Renal pelvis (tissue), 4 donors: ENCODE results near the gene RPTOR. TPM values are rescaled to one million over a fixed set of nuclear protein-coding genes. Genes with fewer than 3 reads are reported as not detected.
"Not testable (repeated sequence)": the region's sequence is repeated elsewhere in the genome, so short reads cannot be mapped to it uniquely, and the experiment has no call there.

ENCODE experiments used
- DNase-seq: peaks from one replicate; pipeline ENCODE4 v3.0.0-alpha.2; 2013
- polyA plus RNA-seq, 3 donors: library from polyadenylated mRNA; unstranded; fragments of 120-200 nt; gene quantifications; one replicate each; pipeline ENCODE4 v1.2.1, GENCODE V29; 2013; ENCODE audit not compliant: insufficient read length in 3 of 3

RPTOR gene
- polyA plus RNA-seq, 3 donors = 20.7 to 25.0 (median 22.9) TPM

DNA sequence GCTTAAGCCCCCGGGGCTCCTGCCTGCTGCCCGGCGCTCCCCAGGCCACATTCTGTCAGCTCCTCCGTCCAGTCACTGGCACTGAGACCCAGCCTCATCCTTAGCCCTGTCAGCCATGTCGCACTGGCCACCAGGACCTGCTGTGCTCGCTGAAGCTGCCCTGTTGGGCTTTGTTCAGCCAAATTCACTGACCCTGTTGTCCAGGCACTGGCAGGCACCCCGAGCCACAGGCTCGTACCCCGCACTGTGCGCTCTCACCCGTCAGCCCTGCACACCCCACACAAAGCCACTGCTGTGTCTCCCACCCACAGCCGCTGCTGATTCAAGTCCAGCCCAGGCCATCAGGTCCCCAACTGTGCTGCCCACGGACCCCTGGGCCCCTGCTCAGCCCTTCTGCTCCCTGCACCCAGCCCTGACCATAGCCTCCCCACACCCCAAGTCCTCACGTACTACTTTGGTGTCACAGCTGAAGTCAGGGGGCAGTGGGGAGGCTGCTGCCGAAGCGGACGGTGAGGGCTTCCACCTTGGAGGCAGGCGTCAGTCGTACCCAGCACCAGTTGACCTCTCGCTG, 315.5 kb downstream of the RPTOR start:
- DNase-seq = no peak

DNA sequence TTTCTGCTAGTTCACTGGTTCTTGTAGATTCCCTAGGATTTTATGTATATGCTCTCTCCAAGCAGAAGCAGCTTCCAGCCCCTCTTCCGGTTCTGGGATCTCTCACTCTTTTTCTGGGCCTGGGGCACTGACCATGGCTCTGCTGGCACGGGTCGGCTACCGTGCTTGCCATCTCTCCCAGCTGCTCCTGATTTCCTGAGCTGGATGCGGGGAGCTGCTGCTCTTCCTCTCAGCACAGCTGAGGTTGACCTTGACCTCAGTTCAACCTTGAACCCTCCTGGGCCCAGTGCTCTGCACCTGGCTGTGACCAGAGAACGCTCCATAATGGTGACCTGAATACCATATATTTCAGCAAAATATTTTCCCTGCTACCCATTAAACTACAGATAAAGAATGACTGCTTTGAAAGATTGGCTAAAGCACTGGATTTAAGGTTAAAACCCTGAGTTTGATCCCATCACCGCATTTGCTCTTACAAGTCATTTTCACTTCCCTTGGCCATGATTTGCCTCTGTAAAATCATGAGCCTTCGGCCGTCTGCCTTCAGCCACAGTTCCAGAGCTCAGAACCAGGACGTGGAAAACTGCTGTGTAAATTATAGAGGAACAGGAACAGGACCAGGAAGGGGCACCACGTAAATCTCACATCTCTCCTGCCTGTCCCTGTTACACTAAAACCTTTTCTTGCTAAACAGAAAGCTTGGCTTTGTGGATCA, 316.2 kb downstream of the RPTOR start:
- no peak for DNase-seq

DNA sequence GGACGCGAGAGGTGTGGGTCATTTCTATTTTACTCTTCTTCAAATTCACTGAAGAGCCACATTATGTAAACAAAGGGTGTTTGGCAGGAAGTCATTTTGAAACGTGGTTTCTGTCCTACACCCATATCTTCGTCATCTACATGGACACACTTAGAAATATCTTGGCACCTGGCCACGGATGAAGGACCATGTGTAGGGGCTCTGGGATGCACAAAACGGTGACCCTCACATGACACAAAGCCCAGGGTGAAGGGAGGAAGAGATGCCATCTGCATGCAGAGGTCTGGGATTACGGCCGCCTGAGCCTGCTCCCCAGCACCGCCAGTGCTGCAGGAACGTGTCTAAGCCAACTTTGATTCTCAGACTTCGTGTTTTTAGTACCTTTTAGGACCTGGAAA, 316.8 kb downstream of the RPTOR start:
- DNase-seq = no peak

DNA sequence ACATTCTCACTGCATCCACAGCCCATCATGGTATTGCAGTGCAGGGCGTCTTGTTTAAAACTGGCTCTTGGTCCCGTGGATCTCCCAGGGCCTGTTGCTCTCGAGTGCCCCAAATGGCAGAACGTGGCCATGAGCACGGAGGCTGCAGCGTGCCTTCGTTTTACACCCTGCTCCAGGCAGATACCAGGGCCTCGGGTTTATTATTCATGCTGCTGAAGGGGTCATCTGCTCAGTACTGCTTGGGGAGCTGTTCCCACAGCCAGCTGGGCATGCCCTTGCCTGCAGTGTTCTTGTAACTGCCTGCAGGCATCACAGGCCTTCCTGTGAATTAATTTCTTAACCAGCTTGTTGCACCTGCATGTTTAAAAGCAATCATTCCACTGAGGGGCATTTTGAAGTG, 317.3 kb downstream of the RPTOR start:
- peak; percentile 35 for DNase-seq

DNA sequence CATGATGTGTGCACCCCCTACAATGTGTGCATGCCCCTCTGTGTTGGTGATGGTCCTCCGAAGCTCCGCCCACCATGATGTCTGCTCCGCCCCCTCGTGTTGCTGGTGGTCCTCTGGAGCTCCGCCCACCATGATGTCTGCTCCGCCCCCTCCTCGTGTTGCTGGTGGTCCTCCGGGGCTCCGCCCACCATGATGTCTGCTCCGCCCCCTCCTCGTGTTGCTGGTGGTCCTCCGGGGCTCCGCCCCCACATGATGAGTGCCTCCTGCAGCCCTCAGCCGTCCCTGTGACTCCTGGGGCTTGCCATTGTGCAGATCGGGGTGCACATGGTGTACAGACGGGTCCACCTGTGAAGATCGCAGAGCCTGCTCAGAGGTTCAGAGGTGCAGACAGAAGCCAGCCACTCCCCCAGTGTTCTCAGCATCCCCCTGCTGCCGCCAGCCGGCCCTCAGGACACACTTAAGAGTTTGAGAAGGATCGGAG, 317.9 kb downstream of the RPTOR start:
- no peak for DNase-seq

DNA sequence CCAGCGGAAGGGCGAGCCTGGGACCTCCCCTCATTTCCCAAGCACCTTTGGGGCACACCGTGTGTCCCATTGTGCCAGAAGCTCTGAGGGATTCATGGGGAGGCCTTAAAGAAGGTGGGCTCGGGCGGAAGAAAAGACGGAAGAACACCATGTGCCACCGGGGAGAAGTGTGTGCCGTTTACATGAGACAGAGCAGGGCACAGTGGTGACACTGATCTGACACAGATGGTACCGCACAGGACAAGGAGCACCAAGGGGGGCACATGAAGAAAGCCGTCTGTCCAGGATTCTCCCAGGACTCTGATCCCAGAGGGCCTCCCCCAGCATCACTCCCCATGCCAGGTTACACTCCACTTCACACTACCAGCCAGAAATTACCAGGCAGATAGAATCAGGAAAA, 318.3 kb downstream of the RPTOR start:
- no peak for DNase-seq

DNA sequence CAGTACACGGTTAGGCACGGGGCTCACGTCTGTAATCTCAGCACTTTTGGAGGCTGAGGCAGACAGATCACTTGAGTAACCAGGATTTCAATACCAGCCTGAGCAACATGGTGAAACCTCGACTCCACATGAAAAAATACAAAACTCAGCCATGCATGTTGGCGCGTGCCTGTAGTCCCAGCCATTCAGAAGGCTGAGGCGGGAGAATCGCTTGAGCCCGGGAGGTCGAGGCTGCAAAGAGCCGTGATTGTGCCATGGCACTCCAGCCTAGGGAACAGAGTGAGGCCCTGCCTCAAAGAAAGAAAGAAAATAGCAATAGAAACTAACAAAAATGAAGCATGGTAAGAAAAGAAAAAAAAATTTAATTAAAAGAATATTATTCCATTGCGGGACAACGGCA, 319.0 kb downstream of the RPTOR start:
- DNase-seq = no peak

DNA sequence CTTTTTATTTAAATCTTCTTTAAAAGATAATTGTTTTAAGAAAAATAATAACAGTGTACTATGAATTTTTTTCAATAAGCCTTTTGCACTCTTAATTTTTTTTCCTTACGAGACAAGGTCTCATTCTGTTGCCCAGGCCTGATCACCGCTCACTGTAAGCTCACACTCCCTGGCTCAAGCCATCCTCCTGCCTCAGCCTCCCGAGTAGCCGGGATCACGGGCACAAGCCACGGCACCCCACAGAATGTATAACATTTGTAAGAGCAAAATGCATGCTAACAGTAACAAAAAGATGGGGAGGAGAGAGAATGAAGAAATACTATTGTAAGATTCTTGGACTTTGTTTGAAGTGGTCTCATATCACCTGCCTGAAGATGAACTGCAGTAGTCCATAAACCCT, 320.1 kb downstream of the RPTOR start:
- no peak for DNase-seq

DNA sequence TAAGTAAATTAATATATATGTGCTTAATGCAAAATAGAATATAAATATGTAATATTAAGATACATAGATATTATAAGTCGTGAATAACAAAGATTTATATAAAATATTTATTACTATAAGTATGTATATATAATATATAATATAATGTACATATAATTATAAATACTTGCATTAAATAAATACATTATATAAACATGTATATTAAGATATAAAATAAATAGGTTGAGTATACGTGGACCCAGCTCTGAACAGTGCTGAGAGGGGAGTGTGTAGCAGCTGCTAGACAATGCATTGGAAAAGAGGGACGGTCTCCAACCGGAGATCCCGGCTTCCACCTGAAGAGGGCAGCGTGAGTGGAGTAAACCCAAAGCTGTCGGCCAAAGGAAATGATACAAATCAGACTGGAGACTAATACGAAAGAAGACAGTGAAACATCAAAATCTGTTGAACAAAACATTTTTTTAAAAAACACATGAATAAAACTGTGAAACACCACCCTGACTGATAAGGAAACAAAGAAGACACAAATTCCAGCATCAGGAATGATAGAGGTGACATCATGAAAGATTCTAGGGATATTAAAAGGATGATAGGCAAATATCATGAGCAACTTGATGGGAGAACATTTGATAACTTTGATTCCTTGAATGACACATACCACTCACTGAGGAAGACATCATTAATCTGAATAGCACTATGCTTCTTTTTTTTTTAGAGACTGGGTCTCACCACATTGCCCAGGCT, 321.6 kb downstream of the RPTOR start:
- DNase-seq = peak; percentile 67

DNA sequence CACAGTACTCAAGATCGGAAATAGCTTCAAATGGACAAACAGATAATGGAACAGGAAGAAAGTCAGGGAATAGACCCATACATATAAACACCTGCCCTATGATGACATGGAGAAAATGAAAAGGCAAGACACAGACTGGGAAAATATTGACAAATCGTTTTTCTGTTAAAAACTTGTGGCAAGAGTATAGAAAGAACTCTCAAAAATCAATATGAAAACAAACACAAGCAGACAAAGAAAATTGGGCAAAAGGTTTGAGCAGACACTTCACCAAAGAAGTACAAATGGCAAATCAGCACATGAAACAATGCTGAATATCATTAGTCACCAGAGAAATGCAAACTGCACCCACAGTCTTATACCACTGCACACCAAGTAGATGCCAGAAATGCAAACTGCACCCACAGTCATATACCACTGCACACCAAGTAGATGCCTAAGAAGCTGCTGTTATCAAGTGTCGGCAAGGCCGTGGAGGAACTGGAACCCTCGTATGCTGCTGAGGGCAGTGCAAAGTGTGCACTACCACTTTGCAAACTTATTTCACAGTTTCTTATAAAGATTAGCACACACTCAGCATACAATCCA, 323.5 kb downstream of the RPTOR start:
- DNase-seq = no peak

DNA sequence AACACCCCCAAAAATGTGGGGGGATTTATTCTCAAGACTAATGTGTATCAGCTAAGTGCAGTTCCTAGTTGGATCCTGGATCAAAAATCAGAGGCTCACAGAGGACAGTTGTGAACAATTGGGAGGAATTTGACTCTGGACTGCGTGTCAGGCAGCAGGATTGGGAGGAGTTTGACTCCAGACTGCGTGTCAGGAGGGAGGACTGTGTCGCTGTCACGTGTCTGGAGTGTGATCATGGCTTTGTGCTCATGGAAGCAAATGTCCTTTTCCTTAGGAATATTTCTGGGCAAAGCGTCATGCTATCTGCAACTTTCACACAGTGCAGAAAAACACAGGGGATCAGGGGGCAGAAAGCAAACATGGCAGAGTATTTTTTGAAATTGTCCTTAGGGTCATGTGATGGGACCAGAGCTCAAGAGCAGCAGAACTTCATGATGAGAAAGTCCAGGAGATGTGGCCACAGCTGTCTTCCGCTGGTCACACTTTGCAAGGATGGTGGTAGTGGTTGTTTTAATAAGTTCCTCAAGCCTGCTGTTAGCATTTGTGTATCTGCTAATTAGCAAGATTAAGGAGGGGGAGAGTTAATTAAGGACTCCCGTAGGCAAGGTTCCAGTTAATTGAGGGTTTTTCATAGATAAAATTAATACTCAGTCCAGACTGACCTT, 325.0 kb downstream of the RPTOR start:
- no peak for DNase-seq

DNA sequence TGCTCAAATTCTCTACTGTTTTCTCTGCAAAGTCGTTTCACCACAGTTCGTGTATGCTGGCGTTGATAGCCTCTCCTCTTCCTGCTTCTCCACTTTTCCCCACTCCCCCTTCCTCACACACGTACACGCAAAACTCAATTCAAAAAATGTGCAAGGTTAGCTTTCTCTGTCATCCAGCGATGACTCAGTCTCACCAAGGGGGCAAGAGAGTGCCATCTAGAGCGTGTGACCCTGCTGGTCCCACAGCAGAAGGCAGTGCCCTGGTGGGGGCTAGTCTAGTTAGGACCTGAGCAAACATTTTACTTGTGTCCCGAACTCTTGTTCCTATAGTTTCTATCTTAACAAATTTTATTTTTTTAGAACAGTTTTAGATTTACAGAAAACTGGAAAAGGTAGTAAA, 325.8 kb downstream of the RPTOR start:
- no peak for DNase-seq

DNA sequence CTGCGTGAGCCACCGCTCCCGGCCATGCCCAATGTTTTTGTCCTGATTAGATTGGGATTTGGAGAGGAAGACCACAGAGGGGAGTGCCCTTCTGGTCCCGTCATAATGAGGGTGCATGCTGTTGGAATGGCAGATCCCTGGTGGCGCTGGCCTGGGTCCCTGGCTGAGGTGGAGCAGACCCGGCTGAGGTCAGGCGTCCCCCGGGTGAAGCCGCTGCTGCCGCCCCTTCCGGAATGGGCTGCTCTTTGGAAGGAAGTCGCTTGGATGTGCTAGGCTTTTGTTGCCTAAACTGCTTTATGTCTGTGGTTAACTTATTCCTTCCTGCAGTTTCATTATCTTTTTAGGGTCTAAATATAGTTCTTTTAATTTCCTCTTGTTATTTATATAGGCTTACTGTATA, 326.7 kb downstream of the RPTOR start:
- DNase-seq = no peak

DNA sequence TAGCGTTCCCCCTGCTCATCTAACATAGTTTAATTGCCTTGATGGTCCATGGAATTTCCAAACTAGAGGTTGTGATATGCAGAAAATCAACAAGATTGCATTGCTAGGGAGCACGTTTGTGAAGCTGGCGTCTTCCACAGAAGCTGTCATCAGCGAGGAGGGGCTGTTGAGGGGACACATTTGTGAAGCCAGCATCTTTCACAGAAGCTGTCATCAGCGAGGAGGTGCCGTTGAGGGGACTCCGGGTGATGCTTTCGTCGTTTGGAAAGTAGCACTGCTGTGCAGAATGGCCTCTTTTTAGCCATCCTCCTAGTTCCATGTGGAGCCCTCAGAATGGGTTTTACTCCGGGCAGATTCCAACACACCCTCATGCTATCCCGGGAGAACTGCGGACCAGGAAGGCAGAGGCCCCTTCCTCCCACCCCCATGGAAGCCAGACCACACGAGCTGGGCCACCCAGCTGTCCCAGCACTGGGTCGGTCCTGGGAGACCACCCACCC, 327.4 kb downstream of the RPTOR start:
- no peak for DNase-seq

DNA sequence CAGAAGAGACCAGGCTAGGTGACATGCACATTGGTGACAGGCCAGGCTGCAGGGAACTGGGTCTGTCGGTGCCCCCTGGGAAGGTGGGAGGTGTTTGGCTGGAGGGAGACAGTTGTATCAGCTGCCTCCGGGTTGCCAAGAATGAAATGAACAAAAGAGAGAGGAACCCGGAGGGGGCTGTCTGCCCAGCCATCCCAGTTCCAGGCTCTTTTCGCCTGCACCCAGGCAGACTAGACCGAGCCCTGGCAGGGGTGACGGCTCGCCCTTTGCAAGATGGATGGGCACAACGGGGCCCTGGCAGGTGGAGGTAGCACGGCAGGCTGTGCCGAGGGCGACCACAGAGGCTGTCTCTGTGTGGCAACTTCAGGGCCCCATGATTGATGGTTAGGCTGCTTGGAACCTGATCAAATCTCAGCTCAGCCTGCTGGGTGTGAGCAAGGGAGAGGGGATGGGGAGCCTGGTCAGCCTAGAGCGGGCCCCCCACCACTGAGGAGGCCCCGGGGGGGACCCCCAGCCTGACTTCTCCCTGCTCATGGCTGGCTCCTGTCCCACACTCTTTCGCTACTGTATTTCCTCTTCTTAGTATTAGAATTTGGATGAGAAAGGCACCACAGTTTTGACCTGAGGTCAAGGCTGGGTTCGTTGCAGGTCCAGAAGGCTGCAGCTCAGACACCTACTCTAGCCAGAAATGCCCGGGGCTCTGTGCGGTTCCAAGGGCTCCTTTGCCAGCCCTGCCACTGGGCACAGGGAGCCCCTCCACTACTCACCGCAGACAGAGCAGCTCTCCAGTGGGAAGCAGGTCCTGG, 328.1 kb downstream of the RPTOR start:
- no peak for DNase-seq

DNA sequence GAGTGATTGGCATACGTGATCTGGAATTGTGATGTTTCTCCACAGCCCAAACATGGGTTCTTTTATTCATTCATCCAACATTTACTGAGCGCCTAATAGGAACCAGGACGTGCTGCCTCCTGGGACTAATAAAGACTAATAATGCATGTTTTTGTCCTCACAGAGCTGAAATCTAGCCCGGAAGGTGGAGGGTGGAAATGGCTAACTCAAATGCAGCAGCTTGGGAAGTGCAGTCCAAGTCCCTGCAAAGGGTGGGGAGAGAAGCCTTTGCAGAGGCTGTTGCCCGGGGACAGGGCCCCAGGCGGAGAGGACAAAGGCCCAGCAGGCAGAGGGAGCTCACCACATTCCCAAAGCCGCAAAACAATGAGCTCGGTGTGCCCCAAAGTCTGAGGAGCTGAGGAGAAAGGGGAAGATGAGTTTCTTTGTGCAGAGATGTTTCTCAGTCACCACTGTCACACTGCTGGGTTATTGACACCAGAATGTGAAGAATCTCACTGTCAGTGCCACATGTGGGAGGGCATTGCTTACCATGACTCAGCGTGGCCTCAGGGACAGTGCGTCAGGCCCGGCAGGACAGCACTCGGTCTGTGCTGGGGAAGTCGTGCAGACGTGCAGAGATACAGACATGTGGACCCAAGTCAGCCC, 328.8 kb downstream of the RPTOR start:
- DNase-seq = no peak

DNA sequence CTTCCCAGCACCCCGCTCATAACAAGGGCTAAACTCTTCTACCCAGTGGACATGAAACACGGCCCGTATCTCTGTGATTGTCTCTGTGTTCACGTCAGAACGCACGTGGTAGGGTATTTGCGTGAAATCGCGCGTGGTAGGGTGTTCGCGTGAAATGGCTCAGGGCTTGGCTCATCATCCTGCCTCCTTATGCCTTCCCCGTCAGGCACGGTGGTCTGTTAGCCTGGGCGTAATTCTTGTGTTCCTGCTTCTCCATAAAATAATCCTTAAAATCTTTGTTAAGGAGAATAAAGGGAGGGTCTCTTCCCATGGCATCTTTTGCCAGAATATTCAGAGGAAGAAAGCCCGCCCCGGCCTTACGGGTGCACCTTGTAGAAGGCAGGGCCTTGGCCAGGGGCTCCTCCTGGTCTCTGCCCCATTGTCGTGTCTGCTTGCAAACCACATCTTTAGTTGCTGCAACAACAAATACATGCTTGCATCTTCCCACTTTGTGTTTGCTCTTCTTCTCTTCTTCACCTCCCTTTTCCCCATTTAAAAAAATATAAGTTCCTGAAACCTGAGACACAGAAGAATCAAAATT, 330.3 kb downstream of the RPTOR start:
- no peak for DNase-seq

DNA sequence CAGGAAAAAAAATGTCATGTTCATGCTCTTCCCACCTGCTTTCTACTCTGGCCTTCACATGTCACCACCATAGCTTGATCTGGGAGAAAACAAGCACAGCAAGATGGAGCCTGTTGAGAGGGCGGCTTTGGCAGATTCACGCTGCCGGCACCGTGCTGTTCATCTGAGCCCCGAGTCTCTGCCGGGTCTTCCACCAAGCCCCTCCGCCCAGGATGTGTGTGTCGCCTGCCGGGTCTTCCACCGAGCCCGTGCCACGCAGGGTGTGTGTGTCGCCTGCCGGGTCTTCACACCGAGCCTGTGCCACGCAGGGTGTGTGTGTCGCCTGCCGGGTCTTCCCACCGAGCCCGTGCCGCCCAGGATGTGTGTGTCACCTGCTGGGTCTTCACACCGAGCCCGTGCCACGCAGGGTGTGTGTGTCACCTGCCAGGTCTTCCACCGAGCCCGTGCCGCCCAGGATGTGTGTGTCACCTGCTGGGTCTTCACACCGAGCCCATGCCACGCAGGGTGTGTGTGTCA, 330.9 kb downstream of the RPTOR start:
- not testable (repeated sequence) for DNase-seq

DNA sequence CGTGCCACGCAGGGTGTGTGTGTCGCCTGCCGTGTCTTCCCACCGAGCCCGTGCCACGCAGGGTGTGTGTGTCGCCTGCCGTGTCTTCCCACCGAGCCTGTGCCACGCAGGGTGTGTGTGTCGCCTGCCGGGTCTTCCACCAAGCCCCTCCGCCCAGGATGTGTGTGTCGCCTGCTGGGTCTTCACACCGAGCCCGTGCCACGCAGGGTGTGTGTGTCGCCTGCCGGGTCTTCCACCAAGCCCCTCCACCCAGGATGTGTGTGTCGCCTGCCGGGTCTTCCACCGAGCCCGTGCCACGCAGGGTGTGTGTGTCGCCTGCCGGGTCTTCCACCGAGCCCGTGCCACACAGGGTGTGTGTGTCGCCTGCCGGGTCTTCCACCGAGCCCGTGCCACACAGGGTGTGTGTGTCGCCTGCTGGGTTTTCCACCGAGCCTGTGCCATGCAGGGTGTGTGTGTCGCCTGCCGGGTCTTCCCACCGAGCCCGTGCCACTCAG, 331.9 kb downstream of the RPTOR start:
- not testable (repeated sequence) for DNase-seq
